Measurements from ENCODE around the gene TMEM179.

Gene TMEM179

GRCh38 chr14:104567141-104567956 is 37.2 kb downstream of the TMEM179 start:
- DNase-seq: no peak

- DNase-seq: no peak
These were observed 39.6 kb downstream of the TMEM179 start for GRCh38 chr14:104564744-104565679.

GRCh38 chr14:104563742-104564615 is 40.6 kb downstream of the TMEM179 start:
- DNase-seq: peak; percentile 57

GRCh38 chr14:104563191-104563741 is 41.3 kb downstream of the TMEM179 start:
- no peak for DNase-seq

- no peak for DNase-seq
These were observed 42.0 kb downstream of the TMEM179 start for GRCh38 chr14:104562606-104563005.

GRCh38 chr14:104561632-104562495 is 42.7 kb downstream of the TMEM179 start:
- no peak for DNase-seq

- DNase-seq: no peak
These were observed 43.4 kb downstream of the TMEM179 start for GRCh38 chr14:104561124-104561557.

- no peak for DNase-seq
These were observed 44.0 kb downstream of the TMEM179 start for GRCh38 chr14:104560586-104560945.

- DNase-seq: no peak
These were observed 44.6 kb downstream of the TMEM179 start for GRCh38 chr14:104559804-104560585.

GRCh38 chr14:104559028-104559803 is 45.4 kb downstream of the TMEM179 start:
- DNase-seq: no peak

- DNase-seq: no peak
These were observed 46.1 kb downstream of the TMEM179 start for GRCh38 chr14:104558231-104559027.

- DNase-seq: no peak
These were observed 46.8 kb downstream of the TMEM179 start for GRCh38 chr14:104557766-104558165.

GRCh38 chr14:104557086-104557485 is 47.5 kb downstream of the TMEM179 start:
- DNase-seq: no peak

GRCh38 chr14:104556256-104557021 is 48.1 kb downstream of the TMEM179 start:
- DNase-seq: no peak

GRCh38 chr14:104555430-104556255 is 48.9 kb downstream of the TMEM179 start:
- DNase-seq: no peak

- no peak for DNase-seq
These were observed 49.8 kb downstream of the TMEM179 start for GRCh38 chr14:104554608-104555429.
